Measurements from ENCODE around the gene GABBR2.

GABBR2 gene

DNA sequence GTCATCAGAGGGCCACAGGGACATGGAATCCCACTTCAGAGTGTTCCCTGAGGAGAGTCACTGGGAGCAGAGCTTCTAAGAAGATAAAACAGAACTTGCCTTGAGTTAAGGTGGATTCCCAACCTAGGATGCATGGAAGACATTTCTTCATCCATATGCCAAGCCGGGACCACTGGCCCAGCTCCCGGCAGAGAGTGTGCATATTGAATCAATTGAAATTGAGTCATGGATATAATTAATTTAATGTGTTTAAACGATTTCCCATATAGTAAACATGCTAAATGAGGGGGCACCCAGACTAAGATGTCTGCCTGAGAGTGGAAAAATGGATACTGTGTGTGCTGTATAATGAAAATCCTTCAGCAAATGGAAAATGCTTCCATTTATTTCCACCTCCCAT is 258.9 kb downstream of the GABBR2 start:
- no peak for TF ChIP-seq CTCF (IDR thresholded peaks at IDR 0.05; ENCODE audit: control insufficient read depth, extremely low read depth, insufficient read depth)
- H3K4me3 ChIP-seq (ENCODE audit: low read depth, low read length) = no peak overlapping the region

GRCh38 chr9:98445576-98445975 is 263.2 kb downstream of the GABBR2 start:
- no peak for TF ChIP-seq CTCF (IDR thresholded peaks at IDR 0.05; ENCODE audit: control insufficient read depth, extremely low read depth, insufficient read depth)
- no peak overlapping the region for H3K4me3 ChIP-seq (ENCODE audit: low read depth, low read length)
- DNase-seq (ENCODE audit: low read depth) = no peak

More for the DNA sequence above, 258.9 kb downstream of the GABBR2 start:
- no peak for DNase-seq (ENCODE audit: low read depth)

- TF ChIP-seq CTCF (IDR thresholded peaks at IDR 0.05; ENCODE audit: control insufficient read depth, extremely low read depth, insufficient read depth) = no peak
- no peak for DNase-seq (ENCODE audit: low read depth)
- no peak overlapping the region for H3K4me3 ChIP-seq (ENCODE audit: low read depth, low read length)
Observed at GRCh38 chr9:98444601-98445000, 264.1 kb downstream of the GABBR2 start.

- TF ChIP-seq CTCF (IDR thresholded peaks at IDR 0.05; ENCODE audit: control insufficient read depth, extremely low read depth, insufficient read depth) = no peak
- H3K4me3 ChIP-seq (ENCODE audit: low read depth, low read length) = no peak overlapping the region
- DNase-seq (ENCODE audit: low read depth) = no peak
Observed at GRCh38 chr9:98442541-98442940, 266.2 kb downstream of the GABBR2 start.

GRCh38 chr9:98442114-98442513 is 266.6 kb downstream of the GABBR2 start:
- TF ChIP-seq CTCF (IDR thresholded peaks at IDR 0.05; ENCODE audit: control insufficient read depth, extremely low read depth, insufficient read depth) = no peak
- no peak for DNase-seq (ENCODE audit: low read depth)
- H3K4me3 ChIP-seq (ENCODE audit: low read depth, low read length) = no peak overlapping the region

GRCh38 chr9:98438666-98439065 is 270.1 kb downstream of the GABBR2 start:
- no peak for DNase-seq (ENCODE audit: low read depth)
- H3K4me3 ChIP-seq (ENCODE audit: low read depth, low read length) = no peak overlapping the region
- TF ChIP-seq CTCF (IDR thresholded peaks at IDR 0.05; ENCODE audit: control insufficient read depth, extremely low read depth, insufficient read depth) = no peak

DNA sequence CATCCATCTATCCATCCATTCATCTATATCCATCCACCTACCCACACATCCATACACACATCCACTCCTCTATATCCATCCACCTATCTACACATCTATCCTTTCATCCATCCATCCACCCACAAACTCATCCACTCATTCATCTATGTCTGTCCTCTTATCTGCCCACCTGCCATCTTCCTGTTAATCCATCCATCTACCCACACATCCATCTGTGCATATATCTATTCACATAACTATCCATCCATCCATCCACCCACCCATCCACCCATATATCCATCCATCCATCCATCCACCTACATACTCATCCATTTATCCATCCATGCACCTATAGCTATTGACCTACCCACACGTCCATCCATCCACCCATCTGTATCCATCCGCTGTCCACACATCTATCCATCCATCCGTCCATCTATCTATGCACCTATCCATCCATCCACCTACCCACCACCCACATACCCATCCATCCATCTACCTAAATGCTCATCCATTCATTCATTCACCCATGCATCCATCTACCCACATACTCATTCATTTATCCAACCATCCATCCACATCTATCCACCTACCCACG is 271.2 kb downstream of the GABBR2 start:
- no peak for TF ChIP-seq CTCF (IDR thresholded peaks at IDR 0.05; ENCODE audit: control insufficient read depth, extremely low read depth, insufficient read depth)
- H3K4me3 ChIP-seq (ENCODE audit: low read depth, low read length) = no peak overlapping the region
- no peak for DNase-seq (ENCODE audit: low read depth)

Measured in LNCaP clone FGC (cell line).